GM18909 (cell line): ENCODE results near the gene PI4K2A.

ENCODE experiments used
- ATAC-seq: cut with Tn5 transposase; IDR thresholded peaks from one replicate; pipeline ENCODE4 v1.9.1; 2021; ENCODE audit warnings: mild to moderate bottlenecking; ENCODE audit not compliant: unreplicated experiment, poor library complexity

PI4K2A gene

GRCh38 chr10:97640174-97640867 is at the start of gene PI4K2A:
Gene PI4K2A (plus strand): TSS chr10:97640671. CDS start chr10:97640743, 72 bp downstream.
- peak; percentile 97 for ATAC-seq

DNA sequence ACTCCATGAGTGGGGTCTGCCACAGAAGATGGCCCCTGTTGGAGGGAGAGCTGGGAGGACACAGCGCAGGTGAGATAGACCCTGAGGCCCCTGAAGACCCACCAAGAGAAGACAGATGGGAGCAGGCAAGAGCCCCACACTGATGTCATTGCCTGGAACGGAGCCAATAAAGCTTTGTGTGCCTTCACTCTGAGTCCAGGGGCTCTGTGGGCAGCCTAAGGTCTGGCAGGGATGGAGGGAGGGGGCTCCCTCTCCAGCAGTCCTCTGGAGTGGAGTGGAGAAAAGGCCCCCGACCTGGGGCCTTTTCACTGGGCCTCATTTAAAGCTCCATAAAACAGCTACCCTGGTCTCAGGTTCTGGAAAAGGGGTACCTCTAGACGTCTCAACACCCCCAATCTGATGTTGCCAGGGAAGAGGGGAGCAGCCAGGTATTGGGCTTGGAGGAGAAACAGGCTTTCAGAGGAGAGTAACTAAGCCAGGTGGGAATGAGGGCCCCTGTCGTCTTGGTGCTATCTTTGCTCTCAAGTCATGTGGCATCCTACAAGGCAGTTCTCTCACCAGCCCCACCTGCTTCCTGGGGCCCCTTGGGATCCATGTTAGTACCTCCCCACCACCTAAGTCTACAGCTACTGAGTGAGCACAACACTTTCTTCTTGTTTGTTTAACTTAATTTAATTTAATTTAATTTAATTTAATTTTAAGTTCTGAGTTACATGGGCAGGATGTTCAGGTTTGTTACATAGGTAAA is 49.5 kb upstream of the PI4K2A start:
- ATAC-seq: no peak

GRCh38 chr10:97593421-97593820 is 47.0 kb upstream of the PI4K2A start:
- no peak for ATAC-seq

GRCh38 chr10:97596101-97597082 is 44.1 kb upstream of the PI4K2A start:
- no peak for ATAC-seq

- ATAC-seq: no peak
Measured at GRCh38 chr10:97597778-97598177, 42.7 kb upstream of the PI4K2A start.

DNA sequence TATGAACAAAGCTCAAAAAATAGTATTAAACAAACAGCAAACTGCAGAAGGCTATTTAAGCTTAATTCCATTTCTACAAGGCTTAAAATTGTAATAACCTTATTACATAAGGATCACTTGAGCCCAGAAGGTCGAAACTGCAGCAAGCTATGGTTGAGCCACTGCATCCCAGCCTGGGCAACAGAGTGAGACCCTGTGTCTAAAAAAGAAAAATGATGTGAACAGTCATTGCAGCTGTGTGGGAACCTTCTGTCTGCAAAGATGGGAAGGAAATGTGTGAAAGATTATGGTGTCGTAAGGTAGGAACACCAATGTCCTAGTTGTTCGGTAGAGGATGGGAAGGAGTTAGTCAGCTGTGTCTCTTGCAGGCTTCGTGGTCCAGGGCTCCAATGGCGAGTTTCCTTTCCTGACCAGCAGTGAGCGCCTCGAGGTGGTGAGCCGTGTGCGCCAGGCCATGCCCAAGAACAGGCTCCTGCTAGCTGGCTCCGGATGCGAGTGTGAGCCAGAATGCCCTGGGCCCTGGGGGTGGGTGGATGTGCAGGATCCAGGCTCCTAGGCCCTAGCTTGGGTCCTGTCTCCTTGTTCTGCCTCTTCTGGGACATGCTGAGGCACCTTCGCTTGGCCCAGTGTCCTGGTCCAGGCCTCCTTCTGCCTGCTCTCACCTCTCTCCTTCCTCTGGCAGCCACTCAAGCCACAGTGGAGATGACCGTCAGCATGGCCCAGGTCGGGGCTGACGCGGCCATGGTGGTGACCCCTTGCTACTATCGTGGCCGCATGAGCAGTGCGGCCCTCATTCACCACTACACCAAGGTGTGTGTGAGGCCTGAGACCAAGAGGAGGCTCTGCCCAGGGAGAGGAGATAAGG is 41.8 kb upstream of the PI4K2A start:
- ATAC-seq: no peak

GRCh38 chr10:97599272-97599619 is 41.2 kb upstream of the PI4K2A start:
- ATAC-seq: no peak

- ATAC-seq: no peak
Measured at GRCh38 chr10:97600616-97601015, 39.9 kb upstream of the PI4K2A start.

- no peak for ATAC-seq
Measured at GRCh38 chr10:97601268-97602215, 38.9 kb upstream of the PI4K2A start.

DNA sequence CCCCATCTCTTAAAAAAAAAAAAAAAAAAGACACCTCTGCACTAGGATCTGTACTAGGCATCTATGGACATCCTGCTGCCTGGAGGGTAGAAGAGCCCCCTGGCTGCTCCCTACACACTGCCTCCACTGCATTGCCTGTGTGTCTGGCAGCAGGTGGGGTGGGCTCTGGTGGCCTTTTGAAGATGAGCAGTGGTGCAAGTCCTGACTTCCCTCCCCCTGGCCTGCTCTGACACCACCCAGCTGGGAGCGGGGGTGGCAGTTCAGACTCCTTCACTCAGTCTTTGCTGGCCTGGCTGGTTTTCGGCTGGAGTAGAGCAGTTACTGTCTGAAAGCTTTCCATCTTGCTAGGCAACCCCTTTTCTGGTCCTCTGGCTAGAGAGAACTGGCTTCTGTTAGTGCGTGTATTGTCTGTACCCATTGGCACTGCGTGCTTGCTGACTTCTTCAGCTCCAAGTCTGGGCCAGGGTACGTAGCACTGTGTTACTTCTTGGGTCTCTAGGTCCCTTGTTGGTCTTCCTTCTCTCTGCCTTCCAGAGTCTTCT is 33.3 kb upstream of the PI4K2A start:
- no peak for ATAC-seq

DNA sequence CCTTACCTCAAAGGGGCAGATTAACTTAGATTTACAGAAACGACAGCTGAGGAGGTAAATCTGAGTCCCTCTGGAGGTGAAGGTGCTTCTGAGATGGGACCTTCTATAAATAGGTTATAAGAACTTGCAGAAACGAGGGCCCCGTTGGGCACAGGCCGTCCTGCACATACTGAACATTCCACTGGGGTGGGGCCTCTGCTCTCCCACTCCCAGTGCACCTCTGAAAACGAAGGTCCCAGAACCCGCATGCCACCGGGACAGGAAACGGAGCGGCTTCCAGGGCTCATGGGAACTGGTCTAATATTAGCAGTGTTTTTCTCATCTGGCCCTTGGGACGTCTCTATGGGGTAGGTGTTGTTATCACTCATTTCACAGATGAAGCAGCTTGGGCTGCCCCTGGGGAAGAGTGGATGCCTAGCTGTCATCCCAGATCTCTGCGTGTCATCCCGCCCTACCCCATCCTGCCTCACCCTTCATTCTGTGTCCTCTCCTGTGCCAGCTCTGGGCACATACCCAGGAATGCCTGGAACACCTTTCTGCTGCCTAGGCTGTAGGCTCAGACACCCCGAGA is 31.4 kb upstream of the PI4K2A start:
- no peak for ATAC-seq

- no peak for ATAC-seq
Measured at GRCh38 chr10:97611473-97611872, 29.0 kb upstream of the PI4K2A start.

GRCh38 chr10:97612386-97612785 is 28.1 kb upstream of the PI4K2A start:
- no peak for ATAC-seq

DNA sequence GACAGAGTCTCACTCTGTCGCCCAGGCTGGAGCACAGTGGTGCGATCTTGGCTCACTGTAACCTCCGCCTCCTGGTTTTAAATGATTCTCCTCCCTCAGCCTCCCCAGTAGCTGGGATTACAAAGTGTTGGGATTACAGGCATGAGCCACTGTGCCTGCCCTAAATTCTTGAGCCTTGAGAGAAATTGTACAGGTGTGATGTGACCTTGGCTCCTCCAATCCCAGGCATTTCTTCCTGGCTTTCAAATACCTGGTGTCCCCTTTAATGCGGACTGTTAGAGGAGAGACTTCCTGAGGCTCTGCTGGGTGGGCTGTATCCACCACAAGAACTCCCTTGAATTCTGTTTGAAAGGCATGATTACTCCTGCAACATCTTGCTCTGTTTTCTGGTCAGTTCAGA is 22.2 kb upstream of the PI4K2A start:
- no peak for ATAC-seq

- no peak for ATAC-seq
Measured at GRCh38 chr10:97618733-97619132, 21.7 kb upstream of the PI4K2A start.

DNA sequence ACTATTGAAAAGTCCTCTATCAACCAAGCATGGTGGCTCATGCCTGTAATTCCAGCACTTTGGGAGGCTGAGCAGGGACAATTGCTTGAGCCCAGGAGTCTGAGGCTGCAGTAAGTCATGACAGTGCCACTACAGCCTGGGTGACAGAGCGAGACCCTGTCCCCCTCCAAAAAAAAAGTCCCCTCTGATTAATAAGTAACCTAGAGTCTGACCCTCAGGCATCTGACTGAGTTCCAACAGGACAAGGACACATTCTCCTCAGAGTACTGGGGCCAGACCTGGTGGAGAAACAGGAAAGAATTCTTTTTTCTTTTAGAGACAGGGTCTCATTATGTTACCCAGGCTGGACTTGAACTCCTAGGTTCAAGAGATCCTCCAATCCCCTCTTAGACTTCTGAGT is 17.2 kb upstream of the PI4K2A start:
- no peak for ATAC-seq

DNA sequence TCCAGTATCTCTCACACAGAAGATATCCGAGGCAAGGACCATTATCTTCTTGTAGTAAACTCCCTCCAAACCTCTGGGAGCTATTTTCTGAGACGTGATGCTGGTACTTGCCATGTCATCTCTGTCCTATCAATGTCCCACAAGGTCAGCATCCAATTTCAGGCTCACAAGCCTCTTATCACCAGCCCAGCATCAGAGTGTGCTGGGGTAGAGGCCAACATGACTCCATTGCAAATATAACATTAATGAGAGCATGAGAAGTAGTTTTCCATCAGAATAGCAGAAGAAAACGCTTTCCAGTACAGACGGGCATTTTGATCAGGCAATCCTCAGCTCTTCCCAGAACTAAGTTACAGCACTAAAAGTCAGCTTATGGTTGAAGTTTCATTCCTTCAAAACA is 12.7 kb upstream of the PI4K2A start:
- ATAC-seq: no peak

DNA sequence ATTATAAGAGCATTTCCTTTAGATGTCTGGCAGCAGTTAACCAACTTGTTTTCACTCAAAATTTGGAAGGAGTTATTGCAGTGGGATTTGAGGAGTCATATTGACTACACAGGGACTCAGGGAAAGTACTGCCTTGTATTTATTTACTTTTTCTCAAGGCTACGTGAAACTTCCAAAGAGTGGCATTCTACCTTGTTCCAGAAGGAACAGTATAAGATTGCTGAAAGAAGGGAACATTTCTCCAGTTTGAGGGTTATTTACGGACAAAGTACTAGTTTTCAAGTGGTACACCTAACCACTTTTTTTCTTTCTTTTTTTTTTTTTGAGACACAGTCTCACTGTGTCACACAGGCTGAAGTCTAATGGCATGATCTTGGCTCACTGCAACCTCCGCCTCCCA is 12.2 kb upstream of the PI4K2A start:
- no peak for ATAC-seq
